GM18861 (cell line): ENCODE results near the gene CHMP3.
"Not testable (repeated sequence)": the region's sequence is repeated elsewhere in the genome, so short reads cannot be mapped to it uniquely, and the experiment has no call there.

Experiments used
- ATAC-seq: cut with Tn5 transposase; IDR thresholded peaks from one replicate; pipeline ENCODE4 v1.9.1; 2021; ENCODE audit not compliant: unreplicated experiment

CHMP3 gene

DNA sequence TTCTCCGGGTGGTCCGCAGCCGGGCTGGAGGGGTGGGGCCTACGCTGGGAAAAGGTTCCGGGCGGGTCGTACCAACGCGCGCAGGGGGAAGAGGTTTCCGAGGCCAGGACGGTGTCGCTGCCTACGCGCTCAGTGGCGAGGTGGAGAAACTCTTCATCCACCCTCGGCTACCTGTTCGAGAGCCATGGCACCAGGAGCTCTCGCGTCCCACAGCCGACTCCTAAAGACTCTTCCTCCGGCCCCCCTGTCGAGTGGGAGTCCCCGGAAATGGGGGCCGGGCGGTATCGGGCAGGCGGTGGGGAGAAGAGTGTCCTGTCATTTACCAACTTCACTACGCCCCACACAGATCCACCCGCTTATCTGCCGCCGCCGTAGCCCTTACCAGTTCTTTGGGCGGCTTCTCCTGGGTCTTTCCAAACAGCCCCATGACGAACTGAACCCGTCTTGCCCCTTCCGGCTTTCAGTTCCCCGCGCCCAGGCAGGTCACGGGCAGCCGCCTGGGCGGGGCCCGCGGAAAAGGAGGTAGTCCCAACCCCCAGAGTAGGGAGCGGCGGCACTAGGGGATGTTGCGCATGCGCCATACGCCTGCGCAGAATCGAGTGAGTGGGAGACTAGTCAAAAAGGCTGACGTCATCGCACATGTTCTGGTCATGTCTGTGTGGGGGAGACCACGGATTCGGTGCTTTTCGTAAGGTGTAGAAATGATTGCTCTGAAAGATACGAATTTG lies at the start of gene CHMP3:
Gene CHMP3 (minus strand): TSS at position 522 of the 728 bp plus-strand sequence. CDS start 95 bp downstream, at position 427.
- peak; percentile 89 for ATAC-seq

DNA sequence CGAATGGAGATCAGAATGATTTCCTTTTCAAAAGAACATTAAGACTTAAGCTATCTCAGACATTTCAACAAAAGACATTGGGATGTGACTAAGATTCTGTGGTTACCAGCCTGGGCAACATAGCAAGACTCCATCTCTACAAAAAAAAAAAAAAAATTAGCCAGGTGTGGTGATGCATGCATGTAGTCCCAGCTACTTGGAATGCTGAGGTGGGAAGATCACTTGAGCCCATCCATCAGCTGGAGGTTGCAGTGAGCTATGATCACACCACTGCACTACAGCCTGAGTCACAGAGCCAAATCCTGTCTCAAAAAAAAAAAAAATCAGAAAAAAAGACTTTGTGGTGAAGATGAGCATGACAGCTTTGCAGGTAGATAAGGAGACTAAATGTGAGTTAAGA lies 47.6 kb upstream of the CHMP3 start:
- ATAC-seq = no peak

DNA sequence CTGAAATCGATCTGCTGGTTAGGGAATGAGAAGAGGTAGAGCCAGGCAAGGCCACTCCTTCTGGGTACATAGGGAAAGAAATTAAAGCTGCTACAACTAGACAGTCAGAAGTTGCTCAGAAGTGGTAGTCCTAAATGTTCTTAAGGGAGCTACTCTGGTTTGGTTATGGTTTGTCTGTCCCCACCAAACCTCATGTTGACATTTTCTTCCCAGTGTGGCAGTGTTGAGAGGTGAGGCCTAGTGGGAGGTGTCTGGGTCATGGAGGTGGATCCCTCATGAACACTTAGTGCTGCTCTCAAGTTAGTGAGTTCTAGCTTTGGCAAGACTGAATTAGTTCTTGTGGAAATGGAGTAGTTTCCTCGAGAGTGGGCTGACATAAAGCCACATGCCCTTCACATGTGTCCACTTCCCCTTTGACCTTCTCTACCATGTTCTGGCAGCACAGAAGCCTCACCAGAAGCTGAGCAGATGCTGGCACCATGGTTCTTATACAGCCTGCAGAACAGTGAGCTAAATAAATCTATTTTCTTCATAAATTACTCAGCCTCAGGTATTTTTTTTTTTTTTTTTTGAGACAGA lies 45.7 kb upstream of the CHMP3 start:
- no peak for ATAC-seq

DNA sequence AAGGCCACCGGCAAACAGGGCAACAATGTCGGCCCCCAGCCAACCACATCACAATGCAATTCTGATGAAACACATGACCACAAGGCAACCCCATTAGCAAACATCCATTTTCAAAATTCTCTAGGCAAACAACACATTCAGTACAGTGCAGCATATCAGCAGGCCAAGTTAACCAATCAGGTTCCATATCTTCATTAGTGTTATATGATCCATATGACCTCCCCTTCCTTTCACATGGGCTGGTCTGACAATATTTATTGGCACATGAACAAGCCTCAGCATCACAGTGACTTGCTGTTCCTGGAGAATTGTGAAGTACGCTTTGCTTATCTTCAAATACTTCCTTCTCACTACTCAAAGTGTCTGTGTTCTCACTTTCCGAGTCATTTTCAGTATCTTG lies 40.7 kb upstream of the CHMP3 start:
- ATAC-seq = no peak

DNA sequence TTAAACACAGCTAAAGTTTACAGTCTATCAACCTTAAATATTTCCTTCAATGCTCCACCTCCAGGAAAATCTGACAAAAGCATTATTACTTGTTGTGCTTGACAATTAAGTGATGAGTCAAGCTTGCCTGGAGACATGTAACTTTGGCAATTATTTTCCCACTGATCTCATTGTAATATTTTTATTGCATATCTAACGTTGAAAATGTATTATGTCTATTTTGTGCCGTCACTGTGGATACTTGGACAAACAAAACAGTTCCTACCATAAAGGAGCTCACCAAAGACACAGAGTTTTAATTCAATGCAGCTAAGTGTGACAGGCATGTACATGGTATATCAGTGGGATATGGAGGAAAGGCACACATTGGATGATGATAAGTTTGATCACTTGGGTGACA lies 35.7 kb upstream of the CHMP3 start:
- no peak for ATAC-seq

DNA sequence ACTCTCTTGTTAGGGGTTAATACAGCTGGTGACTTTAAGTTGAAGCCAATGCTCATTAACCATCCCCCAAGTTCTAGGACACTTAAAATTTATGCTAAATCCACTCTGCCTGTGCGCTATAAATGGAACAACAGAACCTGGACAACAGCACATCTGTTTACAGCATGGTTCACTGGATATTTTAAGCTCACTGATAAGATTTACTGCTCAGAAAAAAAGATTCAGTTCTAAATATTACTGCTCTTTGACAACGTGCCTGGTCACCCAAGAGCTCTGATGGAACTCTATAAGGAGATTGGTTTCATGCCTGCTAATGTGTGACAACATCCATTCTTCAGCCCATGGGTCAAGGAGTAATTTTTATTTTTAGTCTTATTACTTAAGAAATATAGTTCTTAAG lies 32.9 kb upstream of the CHMP3 start:
- ATAC-seq = no peak

DNA sequence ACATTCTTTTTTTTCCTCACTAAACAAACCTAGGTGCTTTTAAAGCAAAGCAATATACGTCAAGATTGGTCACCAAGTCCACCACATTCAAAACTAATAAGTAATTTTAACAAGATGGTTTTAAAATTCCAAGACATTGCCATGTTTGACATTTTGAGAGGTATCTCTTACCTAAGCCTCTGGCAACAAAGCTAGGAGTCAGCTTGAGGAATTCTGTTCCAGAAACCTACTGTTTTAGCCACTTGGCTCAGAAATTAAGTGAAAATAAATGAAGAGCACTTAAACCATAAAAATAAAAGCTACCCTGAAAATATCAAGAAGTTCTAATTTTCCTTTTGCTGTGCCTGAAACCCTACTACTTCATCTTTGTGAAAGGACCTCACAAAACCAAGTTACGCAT lies 30.0 kb upstream of the CHMP3 start:
- ATAC-seq = no peak

DNA sequence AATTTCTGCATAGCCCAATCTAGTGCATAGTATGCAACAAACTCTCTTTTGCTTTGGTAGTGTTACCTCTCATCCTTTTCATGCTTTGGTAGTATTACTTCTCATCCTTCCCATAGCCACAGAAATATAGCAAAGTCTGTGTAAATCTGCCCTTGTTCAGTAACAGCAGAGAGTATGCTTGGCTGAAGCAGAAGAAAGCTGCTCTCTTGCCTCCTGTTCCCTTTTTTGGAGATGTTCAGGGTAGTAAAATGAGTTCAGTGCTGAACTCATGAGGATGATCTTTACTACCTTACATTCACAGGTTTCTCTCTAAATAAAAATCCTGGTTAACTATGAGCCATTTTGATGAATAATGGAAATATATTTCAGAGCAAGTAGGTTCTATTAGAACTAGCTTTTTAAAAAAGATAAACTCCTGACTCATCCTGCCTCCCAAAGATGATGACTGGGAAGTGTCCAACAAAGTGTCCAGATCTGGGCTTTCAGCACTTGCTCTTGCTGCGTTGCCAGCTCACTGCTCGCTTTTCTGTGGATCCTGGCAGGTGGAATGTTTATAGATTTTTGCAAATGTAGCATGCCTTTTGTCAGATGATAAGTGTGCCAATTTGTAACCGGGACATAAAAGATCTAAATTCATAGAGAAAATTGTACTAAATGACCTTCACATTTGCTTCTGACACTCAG lies 29.4 kb upstream of the CHMP3 start:
- no peak for ATAC-seq

DNA sequence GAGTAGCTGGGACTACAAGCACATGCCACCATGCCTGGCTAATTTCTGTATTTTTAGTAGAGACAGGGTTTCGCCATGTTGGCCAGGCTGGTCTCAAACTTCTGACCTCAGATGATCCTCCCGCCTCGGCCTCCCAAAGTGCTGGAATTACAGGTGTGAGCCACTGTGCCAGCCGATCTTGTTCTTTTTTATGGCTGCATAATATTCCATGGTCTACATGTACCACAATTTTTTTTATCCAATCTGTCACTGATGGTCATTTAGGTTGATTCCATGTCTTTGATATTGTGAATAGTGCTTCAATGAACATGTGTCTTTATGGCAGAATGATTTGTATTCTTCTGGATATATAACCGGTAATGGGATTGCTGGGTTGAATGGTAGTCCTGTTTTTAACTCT lies 26.5 kb upstream of the CHMP3 start:
- not testable (repeated sequence) for ATAC-seq

DNA sequence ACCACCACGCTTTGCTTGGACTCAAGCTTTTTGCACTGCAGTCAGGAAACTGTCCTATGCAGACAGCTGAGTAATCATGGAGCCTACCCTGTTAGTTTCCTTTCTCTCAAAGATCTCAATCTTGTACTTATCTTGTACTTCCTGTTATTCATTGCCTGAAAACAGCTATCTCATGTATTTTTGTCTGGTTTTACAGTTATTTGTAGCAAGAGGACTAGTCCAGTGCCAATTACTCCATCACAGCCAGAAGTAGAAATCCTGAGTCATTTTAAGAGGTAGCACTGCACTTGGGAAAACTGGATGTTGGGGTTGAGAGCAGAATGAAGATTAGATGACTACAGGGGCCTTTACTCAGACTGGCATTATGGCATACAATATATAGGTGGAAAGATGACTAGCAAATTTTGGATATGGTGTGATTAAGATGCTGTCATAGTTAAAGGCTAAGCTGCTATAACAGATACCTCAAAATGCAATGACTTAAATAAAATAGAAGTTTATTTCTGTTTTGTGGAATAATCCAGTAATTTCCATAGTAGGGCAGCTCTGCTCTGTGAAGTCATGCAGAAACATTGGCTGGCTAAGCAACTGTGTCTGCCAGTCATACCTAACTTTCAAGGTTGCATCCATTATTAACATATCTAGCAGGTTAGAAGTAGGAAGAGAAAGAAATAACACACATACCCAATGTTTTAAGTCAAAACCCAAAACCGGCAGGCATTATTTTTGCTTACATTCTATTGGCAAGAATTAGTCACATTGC lies 21.1 kb upstream of the CHMP3 start:
- no peak for ATAC-seq

DNA sequence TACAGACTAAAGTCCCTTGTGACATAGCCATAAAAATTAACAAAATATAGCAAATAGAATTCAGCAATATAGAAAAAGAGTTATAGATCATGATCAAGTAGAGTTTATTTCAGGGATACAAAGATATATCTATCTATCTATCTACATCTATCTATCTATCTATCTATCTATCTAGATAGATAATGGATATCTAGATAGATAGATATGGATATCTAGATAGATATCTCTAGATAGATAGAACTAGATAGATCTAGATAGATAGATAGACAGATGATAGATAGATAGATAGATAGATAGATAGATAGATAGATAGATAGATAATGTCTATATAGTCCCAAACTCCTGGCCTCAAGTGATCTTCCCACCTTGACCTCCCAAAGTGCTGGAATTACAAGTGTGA lies 17.3 kb upstream of the CHMP3 start:
- no peak for ATAC-seq

DNA sequence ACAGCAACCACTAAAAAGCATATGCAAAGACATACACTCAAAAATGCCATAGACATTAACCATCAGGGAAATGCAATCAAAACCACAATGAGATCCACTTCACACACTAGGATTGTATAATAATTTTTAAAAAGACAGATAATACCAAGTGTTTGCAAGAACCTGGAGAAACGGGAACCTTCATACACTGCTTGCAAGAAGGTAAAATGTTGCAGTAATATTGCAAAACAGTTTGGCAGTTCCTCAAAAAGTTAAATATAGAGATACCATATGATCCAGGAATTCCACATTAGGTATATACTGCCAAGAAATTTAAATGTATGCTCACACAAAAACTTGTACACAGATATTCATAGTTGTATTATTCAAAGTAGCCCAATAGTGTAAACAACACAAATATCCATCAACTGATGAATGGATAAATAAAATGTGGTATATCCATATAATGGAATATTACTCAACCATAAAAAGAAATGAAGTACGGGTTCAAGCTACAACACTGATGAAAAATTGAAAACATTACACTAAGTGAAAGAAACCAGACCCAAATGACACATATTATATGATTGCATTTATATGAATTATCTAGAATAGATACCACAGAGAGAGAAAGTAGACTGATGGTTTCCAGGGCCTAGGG lies 14.7 kb upstream of the CHMP3 start:
- ATAC-seq = no peak

DNA sequence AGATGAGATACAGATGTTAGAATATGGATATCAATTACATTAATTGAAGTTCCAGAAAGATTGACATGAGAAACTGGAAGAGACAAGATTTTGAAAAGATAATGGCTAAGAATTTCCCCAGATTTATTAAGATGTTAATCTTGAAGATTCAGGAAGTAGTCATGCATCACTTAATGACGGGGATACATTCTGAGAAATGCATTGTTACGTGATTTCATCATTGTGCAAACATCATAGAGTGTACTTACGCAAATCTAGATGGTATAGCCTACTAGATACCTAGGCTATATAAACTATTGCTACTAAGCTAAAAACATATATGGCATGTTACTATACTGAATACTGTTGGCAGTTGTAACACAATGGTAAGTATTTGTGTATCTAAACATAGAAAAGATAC lies 6.8 kb upstream of the CHMP3 start:
- ATAC-seq = no peak

DNA sequence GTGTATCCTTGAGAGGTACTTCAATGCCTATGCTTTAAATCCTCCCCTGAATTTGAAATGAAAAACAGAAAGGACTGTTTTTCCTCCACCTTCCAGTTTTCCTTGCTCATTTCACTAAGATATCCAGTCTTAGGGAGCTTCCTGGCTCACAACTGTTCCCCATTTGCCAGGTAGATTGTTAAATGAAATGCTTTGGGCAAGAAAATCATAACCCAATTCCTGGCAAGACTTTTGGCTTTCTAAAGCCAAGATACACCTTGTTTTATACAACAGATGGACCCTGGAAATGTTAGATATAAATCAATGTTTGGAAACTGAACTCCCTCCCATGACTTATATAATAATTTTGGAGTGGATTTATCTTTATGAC lies 3.6 kb upstream of the CHMP3 start:
- ATAC-seq = no peak

DNA sequence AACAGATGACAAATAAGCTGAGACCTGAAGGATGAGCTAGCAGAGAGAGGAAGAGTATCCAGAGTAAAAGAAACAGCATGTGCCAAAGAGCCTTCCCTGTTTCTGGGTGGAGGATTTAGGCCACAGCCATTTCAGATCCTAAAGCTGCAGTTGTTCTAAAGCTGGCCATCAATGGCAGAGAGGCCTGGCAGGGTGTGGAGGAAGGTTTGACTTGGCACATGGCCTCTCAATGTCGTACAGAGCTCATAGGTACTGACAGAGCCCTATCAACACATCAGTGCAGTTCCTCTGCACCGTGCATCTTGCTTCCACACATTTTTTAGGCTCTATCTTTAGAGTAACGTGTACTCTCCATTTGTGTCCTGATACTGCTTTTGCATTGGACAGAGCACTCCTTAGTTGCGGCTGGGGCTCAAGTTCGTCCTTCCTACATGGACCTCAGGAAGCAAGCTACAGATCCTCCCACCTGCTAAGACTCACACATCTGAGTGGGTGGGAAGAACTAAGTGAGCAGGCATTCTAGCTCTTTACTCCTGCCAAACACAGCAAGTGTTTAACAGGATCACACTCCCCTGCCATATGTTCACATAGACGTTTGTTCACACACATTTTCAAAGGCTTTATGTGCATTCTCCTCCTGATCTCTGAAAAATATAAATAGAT lies 3.0 kb upstream of the CHMP3 start:
- ATAC-seq = no peak

DNA sequence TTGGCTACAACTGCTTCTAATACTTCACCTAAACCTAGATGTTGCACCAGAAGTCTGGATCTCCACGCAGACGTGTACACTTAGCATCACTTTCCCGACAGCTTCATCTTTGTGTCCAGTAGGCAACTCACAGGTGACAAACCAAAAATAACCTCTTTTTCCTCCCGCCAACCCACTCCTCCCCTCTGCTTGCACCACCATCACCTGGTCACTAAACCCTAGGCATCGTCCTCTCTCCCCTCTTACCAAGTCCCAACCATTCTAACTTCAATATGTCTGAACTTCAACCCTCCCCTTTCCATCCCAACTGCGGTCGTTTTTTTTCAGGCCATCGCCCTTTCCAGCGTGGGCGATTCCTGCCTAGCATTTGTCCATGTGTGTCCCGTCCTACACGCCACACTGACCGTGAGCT lies 413 bp upstream of the CHMP3 start:
- ATAC-seq = no peak

DNA sequence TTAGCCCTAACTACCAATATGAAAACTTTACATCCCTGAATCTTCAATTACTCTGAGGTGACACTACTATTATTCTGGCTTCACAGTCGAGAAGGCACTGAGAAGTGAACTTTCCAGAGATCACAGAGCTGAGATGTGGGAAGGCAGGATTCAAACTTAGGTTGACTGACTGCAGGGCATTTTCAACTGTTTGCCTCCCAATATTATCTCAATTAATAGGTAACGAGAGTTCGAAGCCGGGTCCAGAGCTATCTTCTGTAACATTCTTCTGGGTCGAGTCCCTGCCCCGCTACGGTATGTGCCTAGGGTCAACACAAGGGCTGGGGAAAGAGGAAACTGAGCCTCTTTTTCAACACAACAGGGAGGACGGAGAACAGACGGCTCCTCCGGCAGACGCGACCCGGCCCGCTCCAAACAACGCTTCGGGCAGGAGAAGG lies 740 bp downstream of the CHMP3 start:
- ATAC-seq = no peak

DNA sequence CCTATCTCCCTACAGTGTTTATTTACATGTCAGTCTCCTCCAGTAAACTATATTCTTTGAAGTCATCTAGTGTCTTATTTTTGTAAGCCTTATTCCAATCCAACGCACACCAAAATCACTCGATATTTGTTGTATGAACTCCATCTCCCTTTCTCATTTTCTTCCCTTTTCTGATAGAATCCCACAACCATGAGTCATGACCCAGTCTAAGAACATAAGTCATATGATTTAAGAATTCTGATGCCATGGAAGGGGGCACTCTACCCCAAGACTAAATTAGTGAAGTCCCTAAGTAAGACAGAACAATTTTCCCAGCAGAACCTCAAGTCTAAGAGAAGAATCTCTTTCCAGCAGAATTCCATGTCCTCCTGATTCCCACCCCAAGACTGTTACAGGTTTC lies 5.4 kb downstream of the CHMP3 start:
- ATAC-seq = no peak

DNA sequence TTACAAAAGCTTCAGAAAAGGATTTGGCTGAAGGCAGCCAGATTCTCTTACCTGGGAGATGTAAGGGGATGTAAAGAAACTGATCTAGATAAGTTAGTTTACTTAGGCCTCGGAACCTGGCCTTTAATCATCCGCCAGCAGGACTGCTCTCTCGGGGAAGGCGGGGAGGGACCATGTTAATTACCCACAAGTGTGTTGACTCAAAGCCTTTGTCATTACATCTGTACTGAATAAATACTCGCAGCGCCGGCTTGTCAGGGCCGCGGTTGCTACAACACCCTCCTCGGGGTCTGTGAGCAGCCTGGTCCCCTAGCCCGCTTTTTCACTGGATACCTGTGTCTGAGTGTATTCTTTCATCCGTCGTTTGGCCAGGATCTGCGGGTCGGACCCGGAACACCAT lies 6.7 kb downstream of the CHMP3 start:
- ATAC-seq = no peak

DNA sequence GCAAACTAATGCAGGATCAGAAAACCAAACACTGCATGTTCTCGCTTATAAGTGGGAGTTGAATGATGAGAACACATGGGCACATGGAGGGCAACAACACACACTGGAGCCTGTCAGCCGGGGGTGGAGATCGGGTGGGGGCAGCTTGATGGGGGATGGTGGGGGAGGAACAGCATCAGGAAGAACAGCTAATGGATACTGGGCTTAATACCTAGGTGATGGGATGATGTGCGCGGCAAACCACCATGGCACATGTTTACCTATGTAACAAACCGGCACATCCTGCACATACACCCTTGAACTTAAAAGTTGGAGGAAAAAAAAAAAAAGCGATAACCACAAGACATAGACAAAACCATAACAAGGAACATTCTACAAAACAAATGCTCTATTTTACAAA lies 10.4 kb downstream of the CHMP3 start:
- ATAC-seq = no peak
